HL-60 (cell line): ENCODE results near the gene SMIM36.

ENCODE experiments used
- DNase-seq, 2 experiments: peaks; one replicate each; pipeline ENCODE4 v3.0.0-alpha.2; 2010 to 2020; ENCODE audit warnings: low read depth in 1 of 2, low spot score in 1 of 2
- H3K27ac ChIP-seq: fragments of 250-450 bp; sonication (Bioruptor Pico); replicated peaks from 2 replicates; pipeline ENCODE4 v1.5.1; 2020; ENCODE audit warnings: mild to moderate bottlenecking, moderate library complexity
- H3K27me3 ChIP-seq: fragments of 250-450 bp; sonication (Bioruptor Pico); 2 replicates; pipeline ENCODE4 v1.5.1; 2021; ENCODE audit warnings: mild to moderate bottlenecking, moderate library complexity; ENCODE audit not compliant: insufficient read depth, poor library complexity, severe bottlenecking
- H3K4me3 ChIP-seq: replicated peaks from 2 replicates; pipeline ENCODE4 v1.5.1; 2011; ENCODE audit warnings: mild to moderate bottlenecking, control low read depth, low read length; ENCODE audit not compliant: insufficient read depth
- CTCF ChIP-seq: IDR thresholded peaks from one replicate; pipeline ENCODE4 v1.5.1; 2011; ENCODE audit warnings: low read length, control low read depth, inconsistent platforms; ENCODE audit not compliant: insufficient read depth
- GABPA ChIP-seq: IDR thresholded peaks from 2 replicates; pipeline ENCODE4 v1.6.1; 2012; ENCODE audit warnings: low read depth
- POLR2AphosphoS5 ChIP-seq: IDR thresholded peaks from 2 replicates; pipeline ENCODE4 v1.6.1; 2012; ENCODE audit warnings: low read depth
- REST ChIP-seq: IDR thresholded peaks from 2 replicates; pipeline ENCODE4 v1.6.1; 2012; ENCODE audit warnings: low read depth; ENCODE audit not compliant: insufficient replicate concordance
- SPI1 ChIP-seq: IDR thresholded peaks from 2 replicates; pipeline ENCODE4 v1.6.1; 2012; ENCODE audit warnings: low read depth, mild to moderate bottlenecking, borderline replicate concordance

Gene SMIM36

GRCh38 chr17:55453839-55454557 lies 57.3 kb downstream of the SMIM36 start:
- DNase-seq = no peak
- Histone ChIP-seq H3K27ac (no peak overlapping the region), H3K27me3 (no peaks in the 10 kb centered on the region), H3K4me3 (no peak overlapping the region)
- TF ChIP-seq CTCF (no peak), GABPA (no peak), REST (no peak), POLR2AphosphoS5 (no peak), SPI1 (no peak)

DNA sequence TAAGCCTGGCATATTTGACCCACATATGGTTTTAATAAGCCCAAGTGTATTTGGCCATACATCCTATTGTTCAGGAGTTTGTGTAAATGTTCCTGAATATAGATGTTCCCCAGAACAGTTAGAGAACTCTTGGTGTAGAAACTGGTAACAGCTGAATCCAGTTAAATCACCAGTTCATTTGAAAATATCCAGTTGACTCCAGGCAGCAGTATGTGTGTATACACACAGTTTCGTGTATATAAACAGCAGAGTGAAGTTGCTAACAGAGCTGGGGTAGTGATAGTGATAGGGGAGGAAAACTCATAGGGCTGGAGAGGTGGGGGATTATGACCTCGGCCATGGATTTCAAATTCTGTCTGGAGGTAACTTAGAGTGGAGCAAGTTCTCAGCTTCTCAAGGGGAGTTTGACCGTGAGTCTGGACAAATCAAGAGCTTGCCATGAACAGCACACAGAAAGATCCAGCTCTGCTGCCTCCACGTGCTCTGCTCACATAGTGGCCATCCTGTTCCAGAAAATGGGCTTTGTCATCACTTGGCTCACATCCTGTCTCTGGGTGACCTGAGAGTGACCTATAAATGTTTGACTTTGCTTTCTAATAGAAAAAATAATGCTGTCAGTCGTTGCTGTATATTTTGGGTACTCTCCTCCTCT lies 59.0 kb downstream of the SMIM36 start:
- H3K27ac ChIP-seq = no peak overlapping the region
- no peak for DNase-seq
- no peaks in the 10 kb centered on the region for H3K27me3 ChIP-seq
- TF ChIP-seq CTCF (no peak), SPI1 (no peak), REST (no peak), GABPA (no peak), POLR2AphosphoS5 (no peak)
- H3K4me3 ChIP-seq = no peak overlapping the region

GRCh38 chr17:55451758-55452138 lies 59.5 kb downstream of the SMIM36 start:
- Histone ChIP-seq H3K4me3 (no peak overlapping the region), H3K27me3 (no peaks in the 10 kb centered on the region), H3K27ac (no peak overlapping the region)
- DNase-seq = no peak
- no peak for TF ChIP-seq GABPA
- no peak for TF ChIP-seq POLR2AphosphoS5
- TF ChIP-seq SPI1 = no peak
- no peak for TF ChIP-seq CTCF
- no peak for TF ChIP-seq REST
